ENCODE data around the gene AKT1S1. TPM values are rescaled to one million over a fixed set of nuclear protein-coding genes. Genes with fewer than 3 reads are reported as not detected.

AKT1S1 gene
- total RNA-seq, 4 donors from 2014 or later: 14.4 to 24.6 (median 19.7) TPM

GRCh38 chr19:49836176-49837008, 40.8 kb downstream of the AKT1S1 start:
- no CpG with 5 or more reads among the region's 20 CpGs for WGBS, 2 donors (ENCODE audit: low coverage in 1 of 2)
- no peak overlapping the region for H3K27ac ChIP-seq
- ATAC-seq: no peak
- no peak for TF ChIP-seq CTCF (IDR thresholded peaks at IDR 0.05)
- no peak for TF ChIP-seq POLR2AphosphoS5 (IDR thresholded peaks at IDR 0.05)
- no peak for TF ChIP-seq EP300 (IDR thresholded peaks at IDR 0.05)
- TF ChIP-seq POLR2A (IDR thresholded peaks at IDR 0.05): no peak
- H3K9me3 ChIP-seq: no peaks in the 10 kb centered on the region
- no peak overlapping the region for H3K4me3 ChIP-seq
- H3K36me3 ChIP-seq: peaks cover 0 to 96% of the 10 kb centered on the region in 2 donors
- no peaks in the 10 kb centered on the region for H3K4me1 ChIP-seq
- no peaks in the 10 kb centered on the region for H3K27me3 ChIP-seq

- H3K4me3 ChIP-seq: no peak overlapping the region
- H3K27me3 ChIP-seq: no peaks in the 10 kb centered on the region
- H3K4me1 ChIP-seq: no peaks in the 10 kb centered on the region
- TF ChIP-seq POLR2AphosphoS5 (IDR thresholded peaks at IDR 0.05): no peak
- TF ChIP-seq CTCF (IDR thresholded peaks at IDR 0.05): no peak
- TF ChIP-seq POLR2A (IDR thresholded peaks at IDR 0.05): no peak
- TF ChIP-seq EP300 (IDR thresholded peaks at IDR 0.05): no peak
- H3K9me3 ChIP-seq: no peaks in the 10 kb centered on the region
- H3K27ac ChIP-seq: no peak overlapping the region
- WGBS, 2 donors (ENCODE audit: low coverage in 1 of 2): no CpG with 5 or more reads among the region's 12 CpGs
- no peak for ATAC-seq
- H3K36me3 ChIP-seq: peaks cover 0 to 99% of the 10 kb centered on the region in 2 donors
Observed at GRCh38 chr19:49835562-49835961, 41.6 kb downstream of the AKT1S1 start.

- peaks cover 0 to 100% of the 10 kb centered on the region in 2 donors for H3K36me3 ChIP-seq
- no peaks in the 10 kb centered on the region for H3K4me1 ChIP-seq
- H3K4me3 ChIP-seq: no peak overlapping the region
- TF ChIP-seq POLR2A (IDR thresholded peaks at IDR 0.05): no peak
- TF ChIP-seq EP300 (IDR thresholded peaks at IDR 0.05): no peak
- TF ChIP-seq CTCF (IDR thresholded peaks at IDR 0.05): no peak
- no peak for TF ChIP-seq POLR2AphosphoS5 (IDR thresholded peaks at IDR 0.05)
- ATAC-seq: no peak
- no CpG with 5 or more reads among the region's 7 CpGs for WGBS, 2 donors (ENCODE audit: low coverage in 1 of 2)
- H3K9me3 ChIP-seq: no peaks in the 10 kb centered on the region
- H3K27me3 ChIP-seq: no peaks in the 10 kb centered on the region
- H3K27ac ChIP-seq: no peak overlapping the region
Observed at GRCh38 chr19:49833599-49833998, 43.6 kb downstream of the AKT1S1 start.

- TF ChIP-seq EP300 (IDR thresholded peaks at IDR 0.05): no peak
- TF ChIP-seq CTCF (IDR thresholded peaks at IDR 0.05): no peak
- no peak for TF ChIP-seq POLR2AphosphoS5 (IDR thresholded peaks at IDR 0.05)
- no peak for TF ChIP-seq POLR2A (IDR thresholded peaks at IDR 0.05)
- no peaks in the 10 kb centered on the region for H3K9me3 ChIP-seq
- no peak overlapping the region for H3K27ac ChIP-seq
- H3K4me1 ChIP-seq: no peaks in the 10 kb centered on the region
- peaks cover 0 to 100% of the 10 kb centered on the region in 2 donors for H3K36me3 ChIP-seq
- 40 to 69% methylated on average over 5 of the region's 9 CpGs for WGBS, 2 donors (ENCODE audit: low coverage in 1 of 2)
- no peak for ATAC-seq
- no peaks in the 10 kb centered on the region for H3K27me3 ChIP-seq
- no peak overlapping the region for H3K4me3 ChIP-seq
Observed at GRCh38 chr19:49832556-49832955, 44.6 kb downstream of the AKT1S1 start.

GRCh38 chr19:49831592-49831991, 45.6 kb downstream of the AKT1S1 start:
- Histone ChIP-seq H3K27ac (no peak overlapping the region), H3K4me1 (no peaks in the 10 kb centered on the region), H3K4me3 (no peak overlapping the region), H3K27me3 (no peaks in the 10 kb centered on the region), H3K36me3 (peaks cover 0 to 100% of the 10 kb centered on the region in 2 donors), H3K9me3 (no peaks in the 10 kb centered on the region)
- no peak for TF ChIP-seq EP300 (IDR thresholded peaks at IDR 0.05)
- no peak for TF ChIP-seq CTCF (IDR thresholded peaks at IDR 0.05)
- TF ChIP-seq POLR2AphosphoS5 (IDR thresholded peaks at IDR 0.05): no peak
- no peak for TF ChIP-seq POLR2A (IDR thresholded peaks at IDR 0.05)
- ATAC-seq: no peak
- WGBS, 2 donors (ENCODE audit: low coverage in 1 of 2): 97% methylated on average over 6 of the region's 8 CpGs; no CpG with 5 or more reads in 1 of the 2 donors
